Measurements from ENCODE around the gene GCAT. TPM values are rescaled to one million over a fixed set of nuclear protein-coding genes. Genes with fewer than 3 reads are reported as not detected.
A peak's percentile ranks its signal among the peaks of the same experiment; 100 is the strongest.

Gene GCAT
- total and polyA plus RNA-seq, 2 of the 13 experiments (the other 11 are each of a cell fraction or from before 2014, with no cell fraction given) = 28.0 to 50.3 TPM

- TF ChIP-seq ZBTB2 (CRISPR knock-in tag; IDR thresholded peaks at IDR 0.05; ENCODE audit: low read depth) = no peak
- 0 out of 2 replicates have a peak, but pooled peaks have one; percentile 67 for TF ChIP-seq ZNF598 (CRISPR knock-in tag; IDR thresholded peaks at IDR 0.05; ENCODE audit: borderline replicate concordance)
- TF ChIP-seq ZNF841 (CRISPR knock-in tag; IDR thresholded peaks at IDR 0.05; ENCODE audit: borderline replicate concordance) = 0 out of 2 replicates have a peak, but pooled peaks have one; percentile 64
- TF ChIP-seq MYC (CRISPR knock-in tag; IDR thresholded peaks at IDR 0.05; ENCODE audit: borderline replicate concordance) = peak; percentile 61; the same call in 1 of the 2 replicates
- no peak for TF ChIP-seq ZNF652 (CRISPR knock-in tag; IDR thresholded peaks at IDR 0.05; ENCODE audit: borderline replicate concordance, low read depth)
- peak; percentile 66; the same call in 1 of the 2 replicates for TF ChIP-seq ZSCAN9 (CRISPR knock-in tag; IDR thresholded peaks at IDR 0.05; ENCODE audit: borderline replicate concordance)
- TF ChIP-seq BATF2 (CRISPR knock-in tag; IDR thresholded peaks at IDR 0.05) = 0 out of 2 replicates have a peak, but pooled peaks have one; percentile 1
- TF ChIP-seq NFYC (CRISPR knock-in tag; IDR thresholded peaks at IDR 0.05) = no peak; the same call in 1 of the 2 replicates
- no peak for TF ChIP-seq ZMYM2 (CRISPR knock-in tag; IDR thresholded peaks at IDR 0.05)
- TF ChIP-seq ZNF33A (CRISPR knock-in tag; IDR thresholded peaks at IDR 0.05; ENCODE audit: borderline replicate concordance) = no peak
- TF ChIP-seq ZNF496 (CRISPR knock-in tag; IDR thresholded peaks at IDR 0.05; ENCODE audit: insufficient replicate concordance) = no peak
- no peak for TF ChIP-seq TRIM24 (CRISPR knock-in tag; IDR thresholded peaks at IDR 0.05)
- TF ChIP-seq ZMAT5 (CRISPR knock-in tag; IDR thresholded peaks at IDR 0.05; ENCODE audit: borderline replicate concordance, low read depth) = no peak
- TF ChIP-seq ZNF260 (CRISPR knock-in tag; IDR thresholded peaks at IDR 0.05; ENCODE audit: borderline replicate concordance, low read depth) = no peak
- peak; percentile 60; the same call in 1 of the 2 replicates for TF ChIP-seq TOPORS (CRISPR knock-in tag; IDR thresholded peaks at IDR 0.05)
- no peak; the same call in none of the 2 replicates for TF ChIP-seq ZHX1 (CRISPR knock-in tag; IDR thresholded peaks at IDR 0.05; ENCODE audit: low read depth)
- peak; percentile 79 for TF ChIP-seq YEATS4 (CRISPR knock-in tag; IDR thresholded peaks at IDR 0.05; ENCODE audit: borderline replicate concordance)
- TF ChIP-seq MBNL3 (CRISPR knock-in tag; conservative IDR thresholded peaks at IDR 0.05) = 0 out of 2 replicates have a peak, but pooled peaks have one; percentile 53
- TF ChIP-seq NR2C2 (CRISPR knock-in tag; IDR thresholded peaks at IDR 0.05; ENCODE audit: borderline replicate concordance) = 0 out of 2 replicates have a peak, but pooled peaks have one; percentile 39
- peak; percentile 97 for TF ChIP-seq SRSF1 (optimal IDR thresholded peaks at IDR 0.05; ENCODE audit: low read depth, low read length)
- peak; percentile 80 for TF ChIP-seq IKZF5 (CRISPR knock-in tag; IDR thresholded peaks at IDR 0.05)
- peak; percentile 75 for TF ChIP-seq NFKB2 (CRISPR knock-in tag; IDR thresholded peaks at IDR 0.05; ENCODE audit: borderline replicate concordance)
Observed at GRCh38 chr22:37804881-37805809, 2.6 kb upstream of the GCAT start (continued).
